H1 (cell line): ENCODE data around the gene PGBD5. TPM values are rescaled to one million over a fixed set of nuclear protein-coding genes. Genes with fewer than 3 reads are reported as not detected.

ENCODE experiments used
- HDAC2 ChIP-seq, 2 experiments: fragments of 300-600 bp in 1 of 2; sonication (generic) in 1 of 2; IDR thresholded peaks; 2 replicates each; pipeline ENCODE4 v1.6.1; 2011 to 2012; ENCODE audit warnings: low read depth in 2 of 2, low read length in 2 of 2, mild to moderate bottlenecking in 2 of 2, moderate library complexity in 2 of 2, borderline replicate concordance in 1 of 2, inconsistent platforms in 1 of 2
- polyA plus RNA-seq, 7 experiments: library from polyadenylated mRNA; depleted of rRNA in 3 of 7; stranded (reverse) in 5 of 7; unstranded in 2 of 7; fragments of >200 nt in 5 of 7; fragments of 200-250 nt in 2 of 7; gene quantifications; 1 replicate in 5 of 7; 2 replicates in 1 of 7; 4 replicates in 1 of 7; pipeline versions ENCODE4 v1.2.1 to v1.2.3, GENCODE V29; 2011 to 2013; ENCODE audit warnings: missing spikeins in 2 of 7, mixed read lengths in 2 of 7
- total RNA-seq: library from RNA; stranded (reverse); fragmentation: NEBNext Ultra II Directional; extraction: Animal tissue kit (Norgen Biotek cat#: 25700); gene quantifications from 2 replicates; pipeline ENCODE4 v1.2.1, GENCODE V29; 2021

The PGBD5 gene
- total and polyA plus RNA-seq, 2 of the 8 experiments (the other 6 are each of a cell fraction or from before 2014, with no cell fraction given): 16.3 to 18.4 TPM

DNA sequence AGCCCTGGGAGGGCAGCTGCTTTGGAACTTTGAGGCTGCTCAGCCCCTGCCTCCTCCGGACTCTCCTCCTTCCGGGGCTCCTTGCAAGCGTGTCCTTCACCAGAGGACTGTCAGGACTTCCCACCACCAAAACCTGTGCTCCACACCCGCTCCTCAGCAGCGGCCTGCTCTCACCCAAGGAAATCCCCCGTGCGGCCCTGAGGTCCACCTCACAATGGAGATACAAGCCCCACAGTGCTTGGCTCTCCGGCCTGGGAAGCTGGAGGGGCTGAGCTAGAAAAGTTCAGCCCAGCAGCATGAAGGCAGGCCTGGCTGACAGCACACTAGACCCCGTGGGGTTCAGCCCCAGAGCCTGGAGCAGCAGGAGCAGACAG is 33.6 kb downstream of the PGBD5 start (continued):
- no peak for TF ChIP-seq HDAC2 (IDR thresholded peaks at IDR 0.05; ENCODE audit: borderline replicate concordance in 1 of 2, low read depth in 2 of 2, low read length in 2 of 2)
- TF ChIP-seq, all 59 proteins: peak for 0
